Measurements from ENCODE around the gene ARMC9.
"Not testable (repeated sequence)": the region's sequence is repeated elsewhere in the genome, so short reads cannot be mapped to it uniquely, and the experiment has no call there.

ARMC9 gene

GRCh38 chr2:231369580-231370428, 171.4 kb downstream of the ARMC9 start:
- DNase-seq = no peak

DNA sequence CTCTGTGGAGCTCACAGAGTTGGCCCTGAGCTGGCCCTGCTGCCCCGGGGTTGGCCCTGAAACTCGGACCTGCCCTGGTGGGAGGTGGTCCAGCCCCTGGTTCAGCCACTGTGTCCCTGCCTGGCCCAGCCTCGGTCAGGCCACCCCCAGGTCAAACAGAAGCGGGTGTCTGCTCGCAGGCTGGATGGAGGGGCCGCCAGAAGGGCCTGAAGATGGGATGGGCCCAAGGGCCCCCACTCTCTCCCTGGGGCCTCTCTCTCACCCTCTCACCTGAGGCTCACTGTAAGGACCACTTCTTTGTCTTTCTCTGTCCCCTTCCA, 172.0 kb downstream of the ARMC9 start:
- no peak for DNase-seq

GRCh38 chr2:231370749-231371429, 172.5 kb downstream of the ARMC9 start:
- DNase-seq = no peak

- no peak for DNase-seq
Observed at GRCh38 chr2:231371430-231372054, 173.1 kb downstream of the ARMC9 start.

GRCh38 chr2:231372326-231372725, 173.9 kb downstream of the ARMC9 start:
- no peak for DNase-seq

- no peak for DNase-seq
Observed at GRCh38 chr2:231373184-231373583, 174.8 kb downstream of the ARMC9 start.

DNA sequence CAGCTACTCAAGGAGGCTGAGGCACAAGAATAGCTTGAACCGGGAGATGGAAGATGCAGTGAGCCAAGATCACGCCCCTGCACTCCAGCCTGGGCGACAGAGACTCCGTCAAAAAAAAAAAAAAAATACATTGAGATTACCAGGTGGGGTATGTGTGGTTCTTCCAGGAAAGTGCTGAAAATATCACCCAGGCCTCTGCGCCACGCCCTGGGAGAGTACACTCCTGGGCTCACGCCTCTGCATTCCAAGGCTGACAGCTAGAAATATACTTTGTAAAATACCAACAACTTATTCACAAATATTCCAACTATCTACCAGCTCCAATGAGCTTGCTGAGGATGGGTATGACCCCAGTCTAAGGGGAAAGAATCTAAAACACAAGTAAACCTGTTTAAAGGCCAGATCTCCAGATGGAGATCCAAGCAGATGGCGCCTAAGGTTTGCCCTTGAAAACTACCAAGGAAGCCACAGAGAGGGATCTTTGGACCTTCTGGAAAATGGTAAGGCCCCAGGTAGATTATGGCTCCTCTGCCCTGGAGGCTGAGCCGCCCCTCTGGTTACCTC, 175.4 kb downstream of the ARMC9 start:
- DNase-seq = no peak

- no peak for DNase-seq
Observed at GRCh38 chr2:231374771-231375170, 176.3 kb downstream of the ARMC9 start.

DNA sequence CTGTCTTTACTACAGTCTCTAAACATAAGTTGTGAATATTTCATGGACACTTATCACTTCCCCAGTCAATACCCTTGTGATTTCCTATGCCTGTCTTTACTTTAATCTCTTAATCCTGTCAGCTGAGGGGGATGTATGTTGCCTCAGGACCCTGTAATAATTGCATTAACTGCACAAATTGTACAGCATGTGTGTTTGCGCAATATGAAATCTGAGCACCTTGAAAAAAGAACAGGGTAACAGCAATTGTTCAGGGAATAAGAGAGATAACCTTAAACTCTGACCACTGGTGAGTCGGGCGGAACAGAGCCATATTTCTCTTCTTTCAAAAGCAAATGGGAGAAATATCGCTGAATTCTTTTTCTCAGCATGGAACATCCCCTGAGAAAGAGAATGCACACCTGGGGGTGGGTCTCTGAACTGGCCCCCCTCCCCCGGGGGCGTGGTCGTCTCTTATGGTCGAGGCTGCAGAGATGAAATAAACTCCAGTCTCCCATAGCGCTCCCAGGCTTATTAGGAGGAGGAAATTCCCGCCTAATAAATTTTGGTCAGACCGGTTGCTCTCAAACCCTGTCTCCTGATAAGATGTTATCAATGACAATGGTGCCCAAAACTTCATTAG, 177.7 kb downstream of the ARMC9 start:
- not testable (repeated sequence) for DNase-seq

DNA sequence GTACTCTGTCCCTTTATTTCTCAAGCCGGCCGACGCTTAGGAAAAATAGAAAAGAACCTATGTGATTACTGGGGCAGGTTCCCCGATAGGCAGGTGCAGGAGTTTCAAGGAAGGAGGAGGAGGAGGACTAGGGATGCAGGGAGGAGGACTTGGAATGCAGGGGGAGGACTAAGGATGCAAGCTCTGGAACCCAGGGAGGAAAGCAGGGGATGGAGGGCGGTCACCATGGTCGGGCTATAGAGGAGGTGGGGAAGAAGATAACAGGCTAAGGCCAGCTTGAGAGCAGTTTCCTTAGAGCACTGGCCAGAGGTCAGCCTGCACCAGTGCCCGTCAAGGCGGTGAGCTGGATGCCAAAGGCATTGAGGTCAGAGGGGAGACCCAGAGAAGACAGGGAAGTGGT, 178.4 kb downstream of the ARMC9 start:
- no peak for DNase-seq

- DNase-seq = no peak
Observed at GRCh38 chr2:231378026-231378722, 179.7 kb downstream of the ARMC9 start.

DNA sequence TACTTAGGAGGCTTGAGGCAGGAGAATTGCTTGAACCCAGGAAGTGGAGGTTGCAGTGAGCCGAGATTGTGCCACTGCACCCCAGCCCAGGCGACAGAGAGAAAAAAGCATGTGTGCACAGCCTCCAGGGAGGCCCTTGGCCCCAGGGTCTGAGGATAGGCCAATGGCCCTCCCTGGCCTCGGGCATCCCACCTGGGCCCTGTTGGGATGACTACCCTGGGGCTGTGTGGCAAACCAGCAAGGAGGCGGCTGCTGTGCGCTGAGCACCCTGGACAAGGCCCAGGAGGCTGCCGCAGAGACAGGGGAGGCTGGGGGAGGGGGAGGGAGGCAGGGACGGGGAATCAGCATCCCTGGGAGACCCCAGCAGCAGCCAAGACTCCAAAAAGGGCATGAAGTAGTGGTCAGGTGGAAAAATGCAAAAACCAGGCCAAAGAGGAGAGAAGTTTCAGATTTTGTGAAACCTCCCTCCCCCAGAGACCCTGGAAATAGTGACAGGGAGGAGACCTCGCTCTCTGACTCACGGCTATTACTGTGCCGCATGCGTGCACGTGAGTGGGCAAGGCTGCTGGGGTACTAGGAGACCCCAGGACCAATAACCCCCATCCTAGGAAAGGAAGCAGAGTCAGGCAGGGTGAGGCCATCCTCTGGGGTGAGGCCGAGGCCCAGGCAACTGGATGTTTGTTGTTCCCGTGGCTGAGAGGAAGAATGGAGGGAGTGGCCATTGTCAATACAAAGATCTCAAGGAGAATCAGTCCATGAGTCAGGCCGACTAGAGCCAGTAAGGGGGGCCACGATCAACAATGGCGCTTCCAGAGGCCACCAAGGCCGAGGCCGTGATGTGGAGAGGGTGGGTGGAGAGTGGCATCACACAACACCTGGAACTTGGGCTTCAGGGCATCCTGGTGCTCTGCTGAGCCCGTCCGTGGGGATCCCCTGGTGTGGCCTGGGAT, 181.1 kb downstream of the ARMC9 start:
- no peak for DNase-seq

GRCh38 chr2:231380307-231380706, 181.9 kb downstream of the ARMC9 start:
- DNase-seq = no peak

DNA sequence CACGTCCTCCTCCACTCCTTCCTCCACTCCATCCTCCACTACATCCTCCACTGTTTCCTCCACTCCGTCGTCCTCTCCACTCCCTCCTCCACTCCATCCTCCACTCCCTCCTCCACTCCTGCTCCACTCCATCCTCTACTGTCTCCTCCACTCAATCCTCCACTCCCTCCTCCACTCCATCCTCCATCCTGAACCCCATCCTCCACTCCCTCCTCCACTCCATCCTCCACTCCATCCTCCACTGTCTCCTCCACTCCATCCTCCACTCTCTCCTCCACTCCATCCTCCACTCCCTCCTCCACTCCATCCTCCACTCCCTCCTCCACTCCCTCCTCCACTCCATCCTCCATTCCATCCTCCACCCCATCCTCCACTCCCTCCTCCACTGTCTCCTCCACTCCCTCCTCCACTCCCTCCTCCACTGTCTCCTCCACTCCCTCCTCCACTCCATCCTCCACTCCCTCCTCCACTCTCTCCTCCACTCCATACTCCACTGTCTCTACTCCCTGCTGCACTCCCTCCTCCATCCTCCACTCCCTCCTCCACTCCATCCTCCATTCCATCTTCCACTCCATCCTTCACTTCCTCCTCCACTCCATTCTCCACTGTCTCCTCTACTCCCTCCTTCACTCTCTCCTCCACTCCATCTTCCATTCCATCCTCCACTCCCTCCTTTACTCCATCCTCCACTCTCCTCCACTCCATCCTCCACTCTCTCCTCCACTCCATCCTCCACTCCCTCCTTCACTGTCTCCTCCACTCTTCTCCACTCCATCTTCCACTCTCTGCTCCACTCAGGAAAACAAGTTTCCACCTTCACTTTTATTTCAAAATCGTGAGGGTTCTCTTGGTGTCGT, 182.8 kb downstream of the ARMC9 start:
- no peak for DNase-seq

DNA sequence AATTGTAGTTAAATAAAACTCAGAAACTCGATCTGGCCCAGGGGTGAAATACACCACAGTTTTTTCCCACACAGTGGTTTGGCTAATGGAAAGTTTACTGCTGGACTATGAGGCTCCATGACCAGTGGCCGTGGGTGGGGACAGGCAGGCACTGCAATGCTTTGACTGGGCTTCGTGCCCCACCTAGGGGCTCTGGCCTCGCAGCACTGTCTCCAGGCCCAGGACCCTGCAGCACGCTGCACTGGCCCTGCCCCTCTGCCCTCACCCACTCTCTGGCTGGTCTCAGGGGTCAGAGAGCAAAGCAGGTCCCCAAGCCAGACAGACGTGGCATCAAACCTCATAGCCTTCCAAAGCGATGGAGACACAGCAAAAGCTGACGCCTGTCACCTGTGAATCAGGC, 183.7 kb downstream of the ARMC9 start:
- no peak for DNase-seq

DNA sequence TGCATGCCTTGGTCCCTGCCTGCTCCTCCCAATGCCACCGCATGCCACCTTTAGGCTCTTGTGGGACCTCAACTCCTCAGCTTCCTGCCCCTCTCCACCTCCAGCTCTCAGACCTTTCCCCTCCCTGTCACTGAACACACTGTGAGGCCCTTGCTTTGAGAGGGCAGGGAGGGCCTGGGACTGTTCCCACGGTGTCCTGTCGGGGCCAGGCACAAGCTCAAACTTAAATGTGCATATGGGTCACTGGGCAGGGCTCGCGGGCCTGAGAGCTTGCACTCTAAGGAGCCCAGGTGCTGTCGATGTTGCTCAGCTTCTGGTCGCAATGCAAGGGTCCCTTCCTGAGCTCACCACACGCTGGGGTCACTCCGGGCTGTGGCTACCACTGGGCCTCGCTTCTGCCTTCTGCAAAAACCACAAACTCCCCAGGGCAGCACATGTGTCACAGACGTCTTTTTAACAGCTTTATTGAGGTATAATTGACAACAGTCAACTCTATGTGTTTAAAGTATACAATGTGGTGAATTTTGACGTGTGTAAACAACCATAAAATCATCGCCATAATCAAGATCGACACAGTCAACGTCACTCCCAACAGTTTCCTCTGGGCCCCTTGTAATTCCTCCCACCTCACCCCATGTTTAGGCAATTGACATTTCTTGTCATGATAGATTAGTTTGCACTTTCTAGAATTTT, 185.1 kb downstream of the ARMC9 start:
- DNase-seq = no peak

- DNase-seq = no peak
Observed at GRCh38 chr2:231384109-231384435, 185.6 kb downstream of the ARMC9 start.

- no peak for DNase-seq
Observed at GRCh38 chr2:231384970-231385369, 186.5 kb downstream of the ARMC9 start.

DNA sequence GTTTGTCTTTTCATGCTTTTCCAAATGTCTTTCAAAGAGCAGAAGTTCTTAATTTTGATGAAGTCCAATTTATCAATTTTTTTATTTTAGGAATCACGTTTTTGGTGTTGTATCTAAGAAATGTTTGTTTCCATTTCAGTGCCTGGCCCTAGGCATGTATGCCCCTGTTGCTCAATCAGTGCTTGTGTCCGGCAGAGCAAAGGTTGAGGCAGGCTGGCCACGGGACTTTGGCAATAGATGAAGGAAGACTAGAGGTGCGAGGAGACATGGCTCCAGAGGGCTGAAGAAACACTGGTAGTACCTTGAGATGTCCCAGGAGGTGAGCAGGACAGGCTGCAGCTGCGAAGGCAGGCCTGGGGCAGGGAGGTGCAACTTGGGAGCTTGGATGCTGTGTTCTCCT, 187.0 kb downstream of the ARMC9 start:
- DNase-seq = no peak

DNA sequence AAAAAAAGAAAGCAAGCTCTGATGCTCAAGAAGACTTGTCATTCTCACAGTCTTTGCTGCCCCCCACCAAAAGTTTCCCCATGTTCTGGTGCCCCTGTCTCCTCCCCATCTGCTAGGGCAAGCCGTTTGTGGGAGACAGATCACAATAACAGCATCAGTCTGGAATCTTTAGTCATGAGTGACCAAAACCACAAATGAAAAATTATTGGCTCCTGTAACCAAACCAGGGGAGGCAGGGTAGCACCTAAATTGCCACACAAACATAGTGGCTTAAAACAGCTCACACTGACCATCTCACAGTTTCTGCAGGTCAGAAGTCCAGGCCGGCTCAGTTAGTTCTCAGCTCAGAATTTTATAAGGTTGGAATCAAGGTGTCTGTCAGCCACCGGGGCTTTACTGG, 188.0 kb downstream of the ARMC9 start:
- DNase-seq = no peak

All from RPMI8226 (cell line).